NCI-H1105 treated with DMSO at 0.1 percent for 48 hours (cell line): ENCODE data around the gene TECPR1.

Experiments
- DNase-seq: peaks from one replicate; lab custom pipeline; 2025; lab: John Stamatoyannopoulos, UW

Gene TECPR1

DNA sequence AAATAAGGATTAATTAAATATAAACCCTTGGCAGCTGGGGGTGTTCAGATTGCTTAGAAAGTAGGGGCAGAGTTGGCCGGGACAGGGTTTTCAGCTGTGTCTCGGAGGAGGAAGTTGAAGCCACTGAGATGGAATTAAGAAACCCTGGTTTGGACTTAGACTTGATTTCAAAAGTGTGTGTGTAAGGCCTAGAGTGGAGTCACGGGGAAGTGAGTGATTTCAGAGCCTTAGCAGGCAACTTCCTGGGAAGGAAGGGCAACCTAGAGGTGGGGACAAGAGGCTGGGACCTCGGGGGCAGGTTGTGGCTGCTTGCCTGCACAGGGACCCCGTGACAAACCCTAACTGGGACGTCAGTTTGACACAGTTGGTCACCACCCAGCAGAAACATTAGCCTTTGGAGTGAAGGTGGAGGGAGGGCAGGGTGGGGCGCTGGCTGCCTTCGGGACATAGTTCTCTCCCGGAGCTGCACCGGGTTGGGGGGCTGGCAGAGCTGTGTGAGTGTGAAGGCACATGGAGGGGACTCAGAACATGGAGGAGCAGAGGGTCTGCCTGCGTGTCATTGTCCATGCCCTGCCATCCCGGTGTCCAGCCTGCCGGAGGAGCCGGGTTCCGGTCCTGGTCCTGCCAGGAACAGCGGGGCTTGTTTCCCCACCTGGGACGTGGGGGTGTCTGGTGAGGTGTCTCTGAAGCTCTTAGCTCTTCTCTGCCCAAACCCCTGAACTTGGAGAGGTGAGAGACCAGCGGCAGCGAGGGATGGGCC, 31.3 kb upstream of the TECPR1 start:
- no peak for DNase-seq

DNA sequence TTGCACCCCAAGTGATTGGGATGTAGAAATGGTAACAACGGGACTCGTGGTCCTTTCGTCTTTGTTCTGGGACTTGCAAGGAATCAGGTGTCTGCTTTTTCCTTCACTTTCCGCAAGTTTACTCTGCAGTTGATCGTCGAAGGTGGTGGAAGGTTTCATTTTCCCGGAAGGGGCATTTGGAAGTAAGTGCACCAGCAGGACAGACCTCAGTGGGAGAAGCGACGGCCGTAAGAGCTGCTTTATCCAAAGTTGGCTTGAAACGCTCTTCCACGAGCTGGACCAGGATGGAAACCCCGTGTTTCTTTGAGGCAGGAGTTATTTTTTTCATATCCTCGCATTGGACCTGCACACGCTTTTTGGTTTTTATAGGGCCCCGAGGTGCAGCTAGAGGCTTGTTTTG, 30.7 kb upstream of the TECPR1 start:
- no peak for DNase-seq

DNA sequence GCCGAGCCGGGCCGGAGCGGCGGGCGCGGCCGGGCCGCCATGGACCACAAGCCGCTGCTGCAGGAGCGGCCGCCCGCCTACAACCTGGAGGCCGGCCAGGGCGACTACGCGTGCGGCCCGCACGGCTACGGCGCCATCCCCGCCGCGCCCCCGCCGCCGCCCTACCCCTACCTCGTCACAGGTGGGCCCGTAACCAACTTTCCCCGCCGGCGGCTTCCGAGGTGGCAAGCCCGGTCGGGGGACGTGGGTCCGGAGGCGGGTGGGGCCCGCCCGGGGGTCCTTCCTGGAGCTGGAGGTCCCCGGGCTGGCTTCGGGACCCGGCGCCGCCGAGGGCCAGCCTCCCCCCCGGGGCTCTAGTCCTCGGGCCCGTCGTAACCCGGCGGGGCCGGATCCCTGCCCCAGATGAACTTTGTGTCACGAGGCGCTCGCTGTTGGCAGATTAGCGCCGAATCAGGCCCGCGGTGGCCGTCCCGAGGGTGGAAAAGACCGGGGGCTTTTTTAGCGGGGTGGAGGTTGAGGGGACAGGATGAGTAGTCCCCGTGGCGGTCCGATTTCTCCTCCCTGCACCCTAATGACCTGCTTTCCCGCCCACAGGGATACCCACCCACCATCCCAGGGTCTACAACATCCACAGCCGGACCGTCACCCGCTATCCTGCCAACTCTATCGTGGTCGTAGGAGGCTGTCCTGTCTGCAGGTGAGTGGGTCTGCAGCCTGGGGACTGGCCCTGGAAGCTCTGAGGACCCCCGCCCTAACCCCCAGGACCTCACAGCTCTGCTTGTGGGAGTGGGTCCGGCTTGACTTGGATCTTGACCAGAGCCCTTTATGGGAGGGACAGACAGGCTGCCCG, 29.9 kb upstream of the TECPR1 start:
- no peak for DNase-seq

DNA sequence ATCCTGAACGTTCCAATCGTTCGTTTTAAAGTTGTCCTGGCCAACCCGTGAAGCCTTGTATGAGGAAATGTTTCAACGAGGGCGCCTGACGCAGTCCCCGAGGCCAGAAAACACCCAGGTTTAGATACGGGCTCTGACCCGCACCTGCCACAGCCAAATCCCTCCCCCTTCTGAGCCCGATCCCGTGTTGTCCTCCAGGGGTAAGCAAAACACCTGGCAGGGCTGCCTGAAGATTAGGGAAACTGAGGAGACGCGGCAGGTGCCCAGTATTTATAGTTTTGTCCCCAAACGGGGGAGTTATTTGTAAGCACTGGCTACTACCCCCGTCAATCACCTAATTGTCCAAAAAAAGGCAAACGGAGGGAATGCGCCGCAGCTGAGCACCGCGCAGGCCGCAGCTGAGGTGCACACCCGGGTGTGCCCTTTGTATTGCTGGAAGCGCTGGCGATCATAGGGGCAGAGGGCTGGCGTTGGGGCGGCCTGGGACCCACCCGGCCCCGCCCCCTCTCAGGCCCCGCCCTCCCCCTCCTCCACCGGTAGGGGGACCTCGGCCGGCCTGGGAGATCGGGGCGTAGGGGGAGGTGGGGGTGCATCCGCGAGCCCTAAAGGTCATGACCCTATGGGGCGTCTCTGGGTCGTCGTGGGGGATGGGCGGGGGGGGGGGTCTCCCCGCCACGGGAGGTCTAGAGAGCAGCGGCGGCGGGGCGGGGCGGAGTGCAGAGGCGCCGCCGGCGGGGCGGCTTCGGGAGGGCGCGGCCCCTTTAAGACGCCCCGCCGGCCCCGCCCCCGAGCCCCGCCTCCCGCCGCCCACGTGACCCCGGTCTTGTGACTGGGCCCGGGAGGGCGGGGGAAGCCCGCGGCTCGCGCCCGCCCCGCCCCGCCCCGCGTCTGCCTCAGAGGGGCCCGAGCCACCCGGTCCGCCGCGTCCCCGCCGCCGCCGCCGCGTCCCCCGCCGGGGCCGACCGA, 29.0 kb upstream of the TECPR1 start, which contains the start of gene BRI3:
Gene BRI3 (plus strand): TSS at position 896 of the 966 bp plus-strand sequence. CDS start 110 bp downstream, outside the sequence.
- DNase-seq, result peak; percentile 87

DNA sequence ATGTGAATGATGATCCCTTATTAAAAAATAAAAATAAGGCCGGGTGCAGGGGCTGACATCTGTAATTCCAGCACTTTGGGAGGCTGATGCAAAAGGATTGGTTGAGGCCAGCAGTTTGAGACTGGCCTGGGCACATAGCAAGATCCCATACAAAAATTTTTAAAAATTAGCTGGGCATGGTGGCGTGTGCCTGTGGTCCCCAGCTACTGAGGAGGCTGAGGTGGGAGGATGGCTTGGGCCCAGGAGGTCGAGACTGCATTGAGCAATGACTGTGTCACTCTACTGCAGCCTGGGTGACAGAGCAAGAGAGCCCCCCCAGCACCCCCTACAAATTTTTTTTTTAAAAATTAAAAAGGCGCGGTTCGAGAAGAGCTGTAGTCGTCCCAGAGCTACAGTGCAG, 28.3 kb upstream of the TECPR1 start:
- DNase-seq, result no peak

DNA sequence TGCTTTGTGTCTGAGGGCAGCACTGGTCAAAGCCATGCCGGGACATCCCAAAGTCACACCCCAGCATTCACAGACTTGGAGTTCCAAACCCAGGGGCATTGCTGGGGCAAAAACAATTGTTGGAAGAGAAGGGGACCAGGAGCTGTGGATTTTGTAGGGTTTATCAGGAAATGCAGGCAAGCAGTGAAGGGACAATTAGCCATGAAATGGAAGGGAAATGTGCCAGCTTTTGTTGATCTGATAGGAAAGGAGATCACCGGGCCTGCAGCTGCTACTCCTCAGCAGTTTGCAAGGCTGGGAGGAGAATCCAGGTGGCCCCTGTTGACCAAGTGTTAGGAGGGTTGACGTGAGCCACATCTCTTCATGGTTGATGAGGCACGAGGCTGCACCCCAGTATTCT, 26.9 kb upstream of the TECPR1 start:
- no peak for DNase-seq

DNA sequence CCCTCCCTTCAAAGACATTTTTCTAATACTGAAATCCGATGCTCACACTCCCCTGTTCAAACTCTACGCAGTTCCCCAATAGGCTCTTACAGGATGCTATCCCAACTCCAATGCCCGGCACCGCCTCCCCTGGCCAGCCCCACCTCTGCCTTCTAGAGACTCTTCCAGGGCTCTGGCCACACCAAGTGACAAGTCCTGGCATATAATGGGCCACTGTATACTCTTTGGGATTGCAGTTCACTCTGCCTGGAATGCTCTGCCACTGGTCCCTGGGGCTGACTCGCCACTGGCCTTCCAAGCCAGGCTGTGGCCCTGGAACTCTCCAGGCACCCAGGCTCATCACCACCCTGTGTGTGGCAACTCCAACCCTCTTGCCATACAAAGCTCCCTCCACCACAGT, 26.4 kb upstream of the TECPR1 start:
- DNase-seq, result no peak

DNA sequence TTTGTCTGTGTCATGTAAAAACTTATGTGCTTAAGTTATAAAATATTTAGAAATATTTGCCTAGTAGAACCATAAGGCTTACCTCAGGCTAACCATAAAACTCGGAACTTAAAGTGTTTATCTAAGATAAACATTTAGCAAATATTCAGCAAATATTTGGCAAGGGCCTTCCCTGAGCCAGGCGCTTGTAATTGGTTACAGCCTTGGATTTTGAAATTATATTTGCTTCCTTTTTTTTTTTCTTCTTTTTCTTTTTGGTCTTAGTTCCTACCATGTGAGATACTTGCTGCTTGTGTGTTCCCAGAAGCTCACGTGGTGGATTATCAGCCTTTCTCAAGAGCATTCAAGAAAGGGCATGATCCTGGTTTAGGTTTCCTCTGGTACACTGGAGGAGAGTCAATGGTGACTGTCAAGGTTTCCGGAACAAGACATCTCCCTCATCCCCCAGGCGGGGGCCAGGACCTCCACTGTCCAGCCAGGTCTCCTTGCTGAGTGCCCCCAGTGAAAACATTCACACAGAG, 24.3 kb upstream of the TECPR1 start:
- no peak for DNase-seq

DNA sequence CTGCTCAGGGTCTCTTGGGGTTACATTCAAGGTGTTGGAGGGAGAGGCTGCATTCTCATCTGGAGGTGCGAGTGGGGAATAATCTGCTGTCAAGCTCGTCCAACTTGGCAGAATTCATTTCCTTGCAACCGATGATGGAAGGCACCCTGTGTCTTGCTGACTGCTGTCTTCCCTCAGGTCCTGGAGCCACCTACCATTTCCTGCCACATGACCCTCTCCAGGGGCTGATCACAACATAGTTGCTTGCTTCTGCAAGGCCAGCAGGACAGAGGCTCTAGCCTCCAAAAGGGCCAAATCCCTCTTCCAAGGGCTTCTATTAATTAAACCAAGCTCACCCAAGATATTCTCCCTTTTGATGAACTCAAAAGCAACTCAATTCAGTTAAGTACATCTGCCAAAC, 15.3 kb upstream of the TECPR1 start:
- DNase-seq, result no peak

DNA sequence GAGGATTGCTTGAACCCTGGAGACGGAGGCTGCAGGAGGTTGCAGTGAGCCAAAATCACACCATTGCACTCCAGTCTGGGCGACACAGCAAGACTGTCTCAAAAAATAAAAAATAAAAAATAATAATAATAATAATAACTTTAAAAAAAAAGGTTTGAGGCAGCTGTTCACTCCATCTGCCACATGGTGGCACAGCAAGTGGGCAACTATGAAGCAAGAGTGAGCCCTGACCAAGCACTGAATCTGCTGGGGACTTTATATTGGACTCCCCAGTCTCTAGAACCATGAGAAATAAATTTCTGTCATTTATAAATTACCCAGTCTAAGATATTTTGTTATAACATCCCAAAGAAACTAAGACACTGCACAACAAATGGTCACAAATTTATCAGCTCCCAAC, 14.8 kb upstream of the TECPR1 start:
- DNase-seq, result no peak

DNA sequence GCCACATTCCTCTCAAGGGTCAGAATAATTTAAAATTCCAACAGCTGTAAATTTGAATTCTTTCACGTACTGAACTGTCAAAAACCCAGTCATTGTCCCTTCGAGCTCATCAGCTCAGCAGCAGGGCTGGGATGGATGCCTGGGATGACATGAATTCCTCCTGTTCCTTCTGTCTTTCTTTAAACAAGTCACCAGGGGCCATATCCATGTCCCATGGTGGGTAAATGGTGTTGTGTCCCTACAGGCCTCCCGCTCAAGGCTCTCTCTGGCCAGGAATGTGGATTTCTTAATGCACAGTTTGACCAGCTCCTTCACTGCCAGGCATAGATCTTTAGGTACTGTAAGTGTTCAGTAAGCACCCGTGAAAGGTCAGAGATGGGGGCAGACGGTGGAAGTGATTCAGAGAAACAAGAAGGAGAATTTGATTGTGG, 13.8 kb upstream of the TECPR1 start:
- no peak for DNase-seq

DNA sequence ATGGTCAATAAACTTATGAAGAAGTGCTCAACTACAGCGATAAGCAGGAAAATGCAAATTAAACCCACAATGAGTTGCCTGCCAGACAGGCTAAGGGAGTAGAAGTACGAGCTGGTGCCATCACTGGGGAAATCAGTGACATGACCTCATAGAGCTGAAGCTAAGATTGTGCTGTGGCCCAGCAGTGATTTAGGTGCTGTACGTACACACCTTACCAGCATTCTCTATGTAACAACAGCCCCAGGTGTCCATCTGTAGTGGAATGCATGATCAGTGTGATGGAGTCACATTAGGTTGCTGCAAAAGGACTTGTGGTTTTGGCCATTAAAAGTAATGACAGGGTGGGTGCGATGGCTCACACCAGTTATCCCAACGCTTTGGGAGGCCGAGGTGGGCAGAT, 5.7 kb upstream of the TECPR1 start:
- no peak for DNase-seq

DNA sequence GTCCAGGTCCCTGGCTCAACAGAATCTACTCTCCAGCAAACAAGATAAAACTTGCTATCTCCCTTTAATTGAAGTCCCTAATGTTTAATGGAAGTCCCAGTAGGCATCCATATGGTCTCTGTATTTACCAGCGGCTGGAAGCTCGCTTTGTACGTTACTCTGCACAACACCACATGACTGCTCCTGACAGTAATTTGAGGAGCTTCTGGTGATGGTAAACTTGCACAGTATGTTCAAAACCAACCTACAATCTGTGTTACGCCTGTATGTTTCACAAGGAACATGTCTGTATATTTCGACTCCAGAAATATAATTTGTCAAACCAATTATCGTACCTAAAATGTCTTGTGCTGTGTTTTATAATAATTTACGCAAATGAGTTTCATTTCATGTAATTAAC, 4.4 kb upstream of the TECPR1 start:
- no peak for DNase-seq

DNA sequence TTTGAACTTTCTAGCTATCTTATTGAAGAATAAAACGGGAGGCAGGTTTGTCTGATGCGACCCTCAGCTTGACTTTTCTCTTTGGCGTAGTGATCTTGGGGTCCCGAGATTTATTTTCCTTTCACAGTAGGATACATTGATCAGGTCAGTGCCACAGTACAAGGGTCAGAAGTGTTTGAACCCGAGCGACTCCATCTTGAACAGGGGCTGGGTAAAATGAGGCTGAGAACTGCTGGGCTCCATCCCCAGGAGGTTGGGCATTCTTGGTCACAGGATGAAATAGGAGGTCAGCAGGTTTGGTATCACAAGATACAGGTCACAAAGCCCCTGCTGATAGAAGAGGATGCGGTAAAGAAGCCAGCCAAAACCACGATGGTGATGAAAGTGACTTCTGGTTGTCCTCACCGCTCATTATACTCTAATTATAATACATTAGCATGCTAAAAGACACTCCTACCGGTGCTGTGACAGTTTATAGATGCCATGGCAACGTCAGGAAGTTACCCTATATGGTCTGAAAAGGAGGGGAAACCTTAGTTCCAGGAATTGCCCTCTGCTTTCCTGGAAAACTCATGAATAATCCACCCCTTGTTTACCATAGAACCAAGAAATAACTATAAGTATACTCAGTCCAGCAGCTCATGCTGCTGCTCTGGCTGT, 3.0 kb upstream of the TECPR1 start:
- no peak for DNase-seq

DNA sequence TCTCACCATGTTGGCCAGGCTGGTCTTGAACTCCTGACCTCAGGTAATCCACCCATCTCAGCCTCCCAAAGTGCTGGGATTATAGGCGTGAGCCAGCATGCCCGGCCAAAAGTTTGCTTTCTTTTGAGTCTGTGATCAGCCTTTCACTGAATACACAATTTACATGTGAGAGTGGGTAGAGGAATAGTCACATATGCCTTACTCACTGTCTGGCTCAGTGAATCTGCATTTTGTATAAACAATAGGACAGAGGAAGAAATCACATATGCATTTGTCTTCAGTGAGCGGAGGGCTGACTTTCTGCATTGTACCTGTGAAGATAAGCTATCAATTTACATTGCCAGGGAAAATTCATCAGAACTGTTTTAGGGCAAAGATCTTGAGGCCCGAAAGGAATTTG, 2.5 kb upstream of the TECPR1 start:
- no peak for DNase-seq

DNA sequence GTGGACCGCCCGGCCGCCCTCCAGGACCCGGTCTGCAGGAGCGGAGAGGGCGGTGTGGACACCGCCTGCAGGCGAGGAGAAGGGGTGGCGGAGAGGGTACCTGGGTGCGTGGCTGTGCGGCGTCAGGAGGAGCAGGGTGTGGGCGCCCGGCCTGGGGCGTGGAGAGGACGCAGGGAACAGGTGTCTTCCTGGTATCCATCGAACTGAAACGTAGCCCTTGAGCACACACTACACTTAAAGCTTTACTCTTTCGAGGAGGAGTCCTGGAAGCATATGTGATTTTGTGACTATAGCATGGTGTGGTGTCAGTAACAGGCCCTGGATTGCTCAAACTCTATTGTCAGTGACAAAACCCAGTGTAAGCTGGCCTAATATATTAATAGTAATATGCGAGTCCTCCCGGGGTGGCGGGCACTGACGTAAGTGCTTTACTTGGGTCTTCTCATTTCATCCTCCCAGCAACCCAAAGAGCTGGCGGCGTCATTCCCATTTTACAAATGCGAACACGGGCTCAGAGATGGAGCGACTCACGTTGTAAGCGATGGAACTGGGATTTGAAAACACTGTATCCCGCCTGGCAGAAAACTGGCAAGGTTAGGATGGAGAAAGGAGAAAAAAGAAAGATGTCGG, 508 bp upstream of the TECPR1 start:
- no peak for DNase-seq

DNA sequence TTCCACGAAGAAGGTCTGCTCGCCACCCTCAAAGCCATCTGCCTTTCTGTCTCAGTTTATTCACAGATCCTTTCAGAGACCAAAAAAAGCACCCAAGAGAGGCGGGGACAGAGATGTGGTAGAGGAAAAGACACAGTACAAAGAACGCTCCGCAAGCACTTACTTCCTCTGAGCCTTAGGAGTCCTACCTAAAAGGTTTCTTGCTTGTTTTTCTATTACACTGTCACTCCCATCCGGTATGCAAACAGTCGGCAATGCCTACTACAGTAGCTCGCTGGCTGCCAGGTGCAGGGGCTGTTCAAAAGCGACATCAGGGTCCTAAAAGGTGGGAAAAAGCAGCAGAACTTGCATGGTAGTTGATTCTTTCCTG, 816 bp downstream of the TECPR1 start:
- no peak for DNase-seq

DNA sequence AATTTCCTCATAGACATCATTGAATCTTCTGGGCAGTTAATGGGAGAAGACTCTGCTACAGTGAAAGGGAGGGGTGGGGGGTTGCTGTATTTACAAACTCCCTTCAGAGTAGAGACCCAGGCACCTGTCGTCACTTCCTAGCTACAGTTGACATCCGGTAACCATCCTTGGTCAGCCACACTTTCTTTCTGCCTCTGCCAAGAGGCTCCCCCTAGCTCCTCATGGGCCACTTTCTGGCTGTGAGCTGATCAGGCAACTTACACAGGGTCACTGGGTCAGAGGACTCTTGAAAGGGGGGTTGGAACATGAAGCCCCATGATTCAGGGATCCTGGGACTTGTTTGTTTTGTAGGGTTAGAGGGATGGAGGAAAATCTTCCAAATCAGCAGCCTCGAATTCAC, 1.2 kb downstream of the TECPR1 start:
- DNase-seq, result peak; percentile 18

DNA sequence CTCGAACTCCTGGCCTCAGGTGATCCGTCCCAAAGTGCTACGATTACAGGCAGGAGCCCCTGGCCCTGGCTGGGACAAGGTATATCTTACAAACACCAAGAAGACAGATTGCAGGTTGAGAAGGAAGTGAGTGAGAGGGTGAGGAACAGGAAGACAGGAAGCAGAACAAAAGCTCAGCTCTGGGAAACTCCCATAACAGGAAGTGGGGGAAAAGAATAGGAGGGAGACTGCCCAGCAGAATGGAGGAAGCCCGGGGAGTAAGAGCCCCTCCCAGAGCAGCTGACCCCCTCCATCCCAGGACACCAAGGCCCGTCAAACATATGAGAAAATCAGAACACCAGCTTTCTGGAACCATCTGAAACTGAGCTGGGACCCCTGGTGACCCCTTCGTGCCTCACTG, 2.9 kb downstream of the TECPR1 start:
- no peak for DNase-seq

DNA sequence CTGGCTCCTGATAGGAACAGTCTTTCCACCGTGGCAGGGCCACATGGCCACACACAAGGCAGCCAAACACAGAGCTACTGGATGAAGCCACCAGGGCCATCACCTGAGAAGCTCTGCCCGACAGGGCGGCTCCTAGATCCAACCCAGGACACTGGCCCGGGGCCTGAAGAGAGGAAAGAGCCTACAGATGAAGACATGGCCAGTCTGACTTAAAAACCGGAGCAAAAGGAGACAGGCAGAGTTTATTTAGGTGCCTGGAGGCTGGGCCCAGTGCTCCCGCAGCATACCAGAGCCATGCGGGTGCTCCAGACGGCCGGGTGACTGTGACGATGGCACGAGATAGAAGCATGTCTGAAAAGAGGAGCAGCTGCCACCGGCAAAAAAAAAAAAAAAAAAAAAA, 3.9 kb downstream of the TECPR1 start:
- DNase-seq, result no peak

DNA sequence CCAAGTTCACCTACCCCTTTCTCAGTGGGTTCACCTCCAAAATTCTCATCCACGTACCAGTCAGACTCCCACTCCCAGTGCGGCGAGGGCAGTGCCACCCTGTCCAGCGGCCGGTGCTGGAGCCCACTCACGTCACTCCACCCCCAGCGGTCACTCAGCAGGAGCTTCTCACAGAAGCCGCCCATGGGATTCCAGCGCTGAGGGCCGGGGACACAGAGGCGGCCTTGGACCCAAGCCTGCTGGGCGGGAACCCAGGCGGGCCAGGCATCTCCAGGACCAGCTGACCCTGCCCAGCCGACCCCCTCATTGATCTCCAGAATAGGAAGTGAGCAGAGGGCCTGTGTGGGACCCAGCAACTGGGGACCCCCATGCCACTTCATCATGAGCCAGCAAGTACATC, 7.2 kb downstream of the TECPR1 start:
- no peak for DNase-seq
